ENCODE measurements around the gene CCHCR1.
"Not testable (repeated sequence)": the region's sequence is repeated elsewhere in the genome, so short reads cannot be mapped to it uniquely, and the experiment has no call there.

CCHCR1 gene

DNA sequence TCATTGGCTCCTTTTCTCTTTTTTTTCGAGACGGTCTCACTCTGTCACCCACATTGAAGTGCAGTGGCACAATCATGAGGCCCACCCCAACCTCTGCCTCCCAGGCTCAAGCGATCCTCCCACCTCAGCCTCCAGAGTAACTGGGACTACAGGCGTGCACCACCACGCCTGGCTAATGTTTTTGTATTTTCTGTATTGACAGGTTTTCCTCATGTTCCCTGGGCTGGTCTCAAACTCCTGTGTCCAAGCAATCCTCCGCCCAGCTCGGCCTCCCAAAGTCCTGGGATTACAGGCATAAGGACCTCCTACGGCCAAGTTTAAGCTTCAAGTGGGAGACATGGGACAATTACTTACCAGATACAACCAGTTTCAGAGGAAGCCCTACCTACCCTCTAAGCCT, 22.3 kb upstream of the CCHCR1 start:
- DNase-seq, result no peak

DNA sequence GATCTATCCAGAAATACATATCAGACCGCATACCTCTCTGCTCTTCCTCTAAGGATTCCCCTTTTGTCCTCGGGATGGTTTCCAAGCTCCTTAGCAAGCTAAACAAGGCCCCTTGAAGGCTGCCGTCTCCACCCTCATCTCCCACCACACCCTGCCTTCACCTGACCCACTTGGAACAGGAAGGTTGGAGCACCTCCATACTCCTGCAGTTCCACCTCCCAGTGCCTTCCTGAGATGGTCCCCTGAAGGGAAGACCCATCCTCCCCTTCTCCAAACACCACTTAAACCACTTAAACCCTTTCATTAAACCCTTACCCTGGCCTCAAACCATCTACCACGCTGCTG, 21.4 kb upstream of the CCHCR1 start:
- no peak for DNase-seq

GRCh38 chr6:31178143-31179041, 20.8 kb upstream of the CCHCR1 start:
- DNase-seq, result no peak

GRCh38 chr6:31175971-31176370, 18.4 kb upstream of the CCHCR1 start:
- no peak for DNase-seq

DNA sequence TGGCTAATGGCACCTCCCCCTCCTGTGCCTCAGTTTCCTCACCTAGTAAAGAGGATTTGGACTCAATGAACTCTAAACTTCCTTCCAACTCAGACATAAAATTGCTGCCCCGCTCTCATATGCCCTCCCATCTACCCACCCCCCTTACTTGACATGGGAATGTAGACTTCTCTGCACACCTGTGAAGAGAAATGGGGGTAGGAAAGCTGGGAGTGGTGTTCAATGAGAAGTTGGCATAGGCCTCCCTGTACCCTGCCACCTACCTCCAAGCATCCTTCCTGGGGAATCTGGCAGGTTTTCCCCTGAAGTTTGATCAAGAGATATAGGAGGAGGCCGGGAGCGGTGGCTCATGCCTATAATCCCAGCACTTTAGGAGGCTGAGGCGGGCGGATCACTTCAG, 16.8 kb upstream of the CCHCR1 start:
- no peak for DNase-seq

- DNase-seq, result no peak
Observed at GRCh38 chr6:31173406-31173805, 15.8 kb upstream of the CCHCR1 start.

DNA sequence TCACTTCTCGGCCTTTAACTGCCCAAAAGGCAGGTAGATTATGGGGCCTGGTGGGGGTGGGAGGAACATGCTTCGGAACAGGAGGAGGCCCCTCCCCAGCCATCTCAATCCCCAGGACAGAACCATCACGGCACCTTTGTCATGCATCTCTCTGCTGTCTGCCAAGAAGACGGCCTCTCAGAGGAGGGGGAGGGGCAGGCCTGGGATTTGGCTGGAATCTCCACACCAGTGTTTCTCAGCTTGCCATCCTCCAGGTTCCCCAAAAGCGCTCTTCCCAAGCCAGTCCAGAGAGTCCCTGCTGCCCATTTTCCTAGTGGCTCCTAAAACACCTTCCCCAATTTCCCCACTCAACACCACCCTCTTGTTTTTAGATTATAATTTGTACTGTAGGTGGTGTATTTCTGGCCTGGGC, 15.4 kb upstream of the CCHCR1 start:
- DNase-seq, result no peak

DNA sequence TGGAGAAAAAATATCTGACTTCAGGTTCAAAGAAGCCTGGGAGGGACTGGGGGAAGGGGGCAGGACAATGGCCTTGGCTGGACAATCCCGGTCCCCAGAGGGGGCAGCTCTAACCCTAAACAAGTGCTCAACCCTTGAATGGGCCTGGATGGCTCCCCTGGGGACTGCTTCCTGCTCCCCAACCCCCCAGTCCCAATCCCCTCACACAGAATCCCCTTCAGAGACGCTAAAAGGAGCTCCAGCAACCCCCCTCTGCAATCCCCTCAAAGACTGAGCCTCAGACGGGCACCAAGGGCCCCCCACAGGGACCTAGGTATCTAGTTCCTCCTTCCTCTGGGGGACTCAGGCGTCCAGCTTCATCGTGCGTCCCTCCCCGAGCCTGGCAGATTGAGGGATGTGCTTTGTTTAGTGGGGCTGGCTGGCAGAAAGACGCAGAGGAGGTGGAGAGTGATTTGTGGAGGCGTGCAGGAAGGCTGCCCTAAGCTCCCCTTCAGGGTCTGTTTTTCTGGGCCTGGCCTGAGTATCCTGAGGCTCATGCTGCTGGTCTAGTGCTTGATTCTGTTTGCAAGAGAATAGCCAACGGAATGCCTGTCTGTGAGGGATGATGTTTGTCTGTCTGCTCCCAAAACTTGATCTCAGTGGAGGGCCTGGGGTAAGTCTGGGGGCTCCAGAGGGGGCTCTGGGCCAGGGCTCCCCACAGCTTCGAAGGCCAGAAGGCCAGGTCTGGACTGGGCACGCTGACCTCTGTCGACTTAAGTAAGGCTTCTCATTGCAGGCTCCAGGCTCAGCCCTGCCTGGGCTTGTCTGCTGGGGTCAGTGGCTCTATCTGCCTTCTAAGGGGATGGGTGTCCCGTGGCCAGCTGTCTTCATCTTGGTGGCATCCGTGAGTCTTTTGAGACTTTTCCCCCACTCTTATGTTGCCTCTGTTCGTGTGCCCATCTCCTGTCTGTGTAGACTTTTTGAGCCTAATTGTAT, 14.6 kb upstream of the CCHCR1 start:
- no peak for DNase-seq

DNA sequence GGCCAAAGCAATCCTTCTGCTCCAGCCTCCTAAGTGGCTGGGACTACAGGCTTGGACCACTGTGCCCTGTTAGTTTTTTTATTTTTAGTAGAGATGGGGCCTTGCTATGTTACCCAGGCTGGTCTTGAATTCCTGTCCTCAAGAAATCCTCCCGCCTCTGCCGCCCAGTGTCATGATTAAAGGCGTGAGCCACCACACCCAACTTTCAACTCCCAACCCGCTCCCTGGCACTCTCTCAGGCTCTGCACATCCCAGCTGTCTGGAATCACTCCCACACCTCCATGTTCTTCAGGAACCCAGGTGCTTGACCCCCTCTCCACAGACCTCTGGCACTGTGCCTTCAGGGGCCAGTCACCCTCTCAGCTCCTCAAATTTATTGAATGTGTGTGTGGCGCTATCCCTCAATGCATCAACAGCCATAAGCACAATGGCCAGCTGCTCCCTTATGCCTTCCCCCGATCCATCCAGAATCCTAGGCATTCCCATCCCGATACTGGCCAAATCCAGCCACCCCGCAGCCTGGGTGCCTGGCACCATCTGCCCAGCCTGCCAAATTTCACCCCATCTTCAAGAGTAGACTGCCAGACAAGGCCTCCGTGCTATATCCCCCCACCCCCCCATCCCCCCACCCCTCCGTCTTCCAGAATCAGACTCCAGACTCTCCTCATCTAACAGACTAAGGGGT, 13.5 kb upstream of the CCHCR1 start:
- DNase-seq, result no peak

DNA sequence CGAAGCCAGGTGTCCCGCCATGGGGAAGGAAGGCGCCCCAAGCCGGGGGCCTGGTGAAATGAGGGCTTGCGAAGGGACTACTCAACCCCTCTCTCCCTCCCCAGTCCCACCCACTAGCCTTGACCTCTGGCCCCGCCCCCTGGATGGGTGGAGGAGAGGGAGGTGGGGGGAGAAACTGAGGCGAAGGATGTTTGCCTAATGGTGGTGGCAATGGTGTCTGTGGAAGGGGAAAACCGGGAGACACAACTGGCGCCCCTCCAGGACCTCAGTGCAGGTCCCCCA, 12.9 kb upstream of the CCHCR1 start, which contains the start of gene POU5F1:
TSS of gene POU5F1 (minus strand) at position 83 of the 282 bp plus-strand sequence. CDS start at position 21, 62 bp downstream.
- DNase-seq, result no peak

- not testable (repeated sequence) for DNase-seq
Observed at GRCh38 chr6:31169858-31170599, 12.4 kb upstream of the CCHCR1 start.

GRCh38 chr6:31169123-31169857, 11.7 kb upstream of the CCHCR1 start:
- DNase-seq, result no peak

- no peak for DNase-seq
Observed at GRCh38 chr6:31168606-31169005, 11.0 kb upstream of the CCHCR1 start.

DNA sequence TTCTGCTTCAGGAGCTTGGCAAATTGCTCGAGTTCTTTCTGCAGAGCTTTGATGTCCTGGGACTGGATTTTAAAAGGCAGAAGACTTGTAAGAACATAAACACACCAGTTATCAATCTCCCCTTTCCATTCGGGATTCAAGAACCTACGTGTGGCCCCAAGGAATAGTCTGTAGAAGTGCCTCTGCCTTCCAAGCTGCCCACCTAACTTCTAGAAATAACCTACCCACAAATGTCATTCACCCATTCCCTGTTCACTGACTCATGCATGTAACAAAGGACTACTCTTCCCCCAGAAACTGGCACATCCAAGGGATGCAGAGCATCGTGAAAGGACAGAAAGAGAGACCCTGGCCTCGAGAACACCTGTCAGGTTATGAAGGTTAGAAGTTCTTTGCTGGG, 8.4 kb upstream of the CCHCR1 start:
- DNase-seq, result no peak

DNA sequence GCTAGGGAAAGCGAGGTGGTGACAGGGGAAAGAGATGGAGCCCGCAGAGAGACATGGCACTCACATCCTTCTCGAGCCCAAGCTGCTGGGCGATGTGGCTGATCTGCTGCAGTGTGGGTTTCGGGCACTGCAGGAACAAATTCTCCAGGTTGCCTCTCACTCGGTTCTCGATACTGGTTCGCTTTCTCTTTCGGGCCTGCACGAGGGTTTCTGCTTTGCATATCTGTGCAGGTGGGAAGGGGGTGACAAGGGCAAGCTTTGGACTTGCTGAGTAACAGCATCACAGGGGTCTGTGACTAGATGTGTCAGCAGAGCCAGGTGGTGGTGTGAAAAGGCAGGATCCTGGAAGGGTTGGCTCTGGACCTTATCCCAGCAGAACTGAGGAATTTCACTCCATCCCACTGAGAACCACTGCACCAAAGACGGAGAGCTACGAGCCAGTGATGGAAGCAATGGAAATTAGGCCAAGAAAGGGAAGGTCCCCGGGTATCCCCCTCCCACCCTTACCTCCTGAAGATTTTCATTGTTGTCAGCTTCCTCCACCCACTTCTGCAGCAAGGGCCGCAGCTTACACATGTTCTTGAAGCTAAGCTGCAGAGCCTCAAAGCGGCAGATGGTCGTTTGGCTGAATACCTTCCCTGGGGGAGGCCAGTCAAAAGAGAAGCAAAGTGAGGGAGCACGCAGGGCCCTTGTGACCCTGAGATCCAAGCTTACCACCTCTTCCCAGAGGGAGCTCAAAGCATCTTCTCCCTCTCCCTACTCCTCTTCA, 7.6 kb upstream of the CCHCR1 start:
- not testable (repeated sequence) for DNase-seq

DNA sequence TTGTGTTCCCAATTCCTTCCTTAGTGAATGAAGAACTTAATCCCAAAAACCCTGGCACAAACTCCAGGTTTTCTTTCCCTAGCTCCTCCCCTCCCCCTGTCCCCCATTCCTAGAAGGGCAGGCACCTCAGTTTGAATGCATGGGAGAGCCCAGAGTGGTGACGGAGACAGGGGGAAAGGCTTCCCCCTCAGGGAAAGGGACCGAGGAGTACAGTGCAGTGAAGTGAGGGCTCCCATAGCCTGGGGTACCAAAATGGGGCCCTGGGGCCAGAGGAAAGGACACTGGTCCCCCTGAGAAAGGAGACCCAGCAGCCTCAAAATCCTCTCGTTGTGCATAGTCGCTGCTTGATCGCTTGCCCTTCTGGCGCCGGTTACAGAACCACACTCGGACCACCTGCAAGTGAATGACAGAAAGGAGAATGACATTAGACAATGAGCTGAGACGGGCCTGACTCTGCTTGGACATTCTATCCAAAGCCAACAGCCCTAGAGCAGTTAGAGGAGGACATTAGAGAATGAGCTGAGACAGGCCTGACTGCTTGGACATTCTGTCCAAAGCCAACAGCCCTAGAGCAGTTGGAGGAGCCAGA, 7.0 kb upstream of the CCHCR1 start:
- not testable (repeated sequence) for DNase-seq

DNA sequence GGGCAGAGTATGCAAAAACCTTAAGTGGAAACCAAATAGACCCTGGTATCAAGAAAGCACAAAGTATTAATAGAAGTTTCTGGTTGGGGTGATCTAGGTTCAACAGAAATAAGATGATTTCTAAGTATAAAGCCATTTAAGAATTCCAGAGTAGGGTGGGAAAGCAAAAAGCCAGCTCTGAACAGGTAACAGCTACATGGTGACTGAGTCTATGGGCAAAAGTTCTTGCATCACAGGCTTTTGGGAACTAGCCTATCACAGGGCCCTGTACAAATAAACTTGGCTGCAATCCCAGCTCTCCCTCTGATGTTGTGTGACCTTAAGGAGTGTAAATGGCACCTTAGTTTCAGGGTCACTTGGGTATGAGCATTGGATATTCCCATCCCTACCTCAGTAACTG, 6.3 kb upstream of the CCHCR1 start:
- DNase-seq, result no peak

DNA sequence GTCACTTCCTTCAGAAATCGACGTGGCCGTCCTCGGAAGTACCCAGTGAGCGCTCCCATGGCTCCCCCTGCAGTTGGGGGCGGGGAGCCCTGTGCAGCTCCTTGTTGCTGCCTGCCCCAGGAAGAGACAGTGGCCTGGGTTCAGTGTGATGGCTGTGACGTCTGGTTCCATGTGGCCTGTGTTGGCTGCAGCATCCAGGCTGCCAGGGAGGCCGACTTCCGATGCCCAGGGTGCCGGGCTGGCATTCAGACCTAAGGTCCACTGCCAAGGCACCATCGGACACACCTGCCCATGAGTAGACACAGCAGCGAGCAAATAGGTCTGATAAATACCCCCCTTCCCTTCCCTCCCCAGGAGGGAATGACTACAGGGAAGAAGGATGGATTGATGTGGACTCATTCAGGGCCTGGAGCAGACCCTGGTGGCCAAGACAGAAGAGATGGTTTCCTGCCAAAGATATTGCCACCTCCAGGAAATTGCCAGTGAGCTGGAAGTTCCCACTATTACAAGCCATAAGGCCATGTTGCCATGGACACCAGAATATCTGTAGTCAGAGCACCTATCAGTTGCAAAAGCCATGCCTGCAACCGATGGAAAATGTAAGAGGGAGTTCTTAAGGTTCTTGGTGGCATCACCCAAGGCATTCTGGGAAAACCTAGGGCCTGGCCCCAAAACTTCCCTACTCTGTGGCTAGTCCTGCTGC, 5.0 kb upstream of the CCHCR1 start:
- DNase-seq, result no peak

- DNase-seq, result no peak
Observed at GRCh38 chr6:31161216-31162126, 3.9 kb upstream of the CCHCR1 start.
